Glutamatergic neuron (in vitro differentiated cells): ENCODE measurements around the gene WSCD1. TPM values are rescaled to one million over a fixed set of nuclear protein-coding genes. Genes with fewer than 3 reads are reported as not detected.

Experiments used
- DNase-seq: peaks from one replicate; pipeline ENCODE4 v3.0.0; 2022
- H3K27ac Mint-ChIP-seq: one replicate; pipeline ENCODE4 v1.8.0; 2020; ENCODE audit warnings: mild to moderate bottlenecking, mixed read lengths, inconsistent platforms; ENCODE audit not compliant: unreplicated experiment
- H3K27me3 Mint-ChIP-seq: one replicate; pipeline ENCODE4 v1.8.0; 2020; ENCODE audit warnings: mild to moderate bottlenecking, moderate library complexity, mixed read lengths, inconsistent platforms; ENCODE audit not compliant: unreplicated experiment
- H3K36me3 Mint-ChIP-seq: one replicate; pipeline ENCODE4 v1.8.0; 2020; ENCODE audit warnings: mild to moderate bottlenecking, mixed read lengths, inconsistent platforms; ENCODE audit not compliant: unreplicated experiment
- H3K4me1 Mint-ChIP-seq: one replicate; pipeline ENCODE4 v1.8.0; 2020; ENCODE audit warnings: mild to moderate bottlenecking, low read depth, mixed read lengths, inconsistent platforms; ENCODE audit not compliant: unreplicated experiment
- H3K4me3 Mint-ChIP-seq: one replicate; pipeline ENCODE4 v1.8.0; 2020; ENCODE audit warnings: mild to moderate bottlenecking, mixed read lengths, inconsistent platforms; ENCODE audit not compliant: unreplicated experiment
- H3K9me3 Mint-ChIP-seq: one replicate; pipeline ENCODE4 v1.8.0; 2020; ENCODE audit warnings: mild to moderate bottlenecking, moderate library complexity, mixed read lengths, inconsistent platforms; ENCODE audit not compliant: unreplicated experiment
- total RNA-seq: library from RNA; stranded (reverse); fragmentation: NEBNext Ultra II Directional; extraction: Animal tissue kit (Norgen Biotek cat#: 25700); gene quantifications from one replicate; pipeline ENCODE4 v1.2.1, GENCODE V29; 2021; ENCODE audit not compliant: unreplicated experiment
- TF ChIP-seq, protein P1 (sequence below): fragments of 200-600 bp; sonication (generic); IDR thresholded peaks from one replicate; pipeline ENCODE4 v1.5.0; 2021; ENCODE audit not compliant: partially characterized antibody, unreplicated experiment

The WSCD1 gene
- total RNA-seq, 1 donor from 2014 or later, result 35.6 TPM

DNA sequence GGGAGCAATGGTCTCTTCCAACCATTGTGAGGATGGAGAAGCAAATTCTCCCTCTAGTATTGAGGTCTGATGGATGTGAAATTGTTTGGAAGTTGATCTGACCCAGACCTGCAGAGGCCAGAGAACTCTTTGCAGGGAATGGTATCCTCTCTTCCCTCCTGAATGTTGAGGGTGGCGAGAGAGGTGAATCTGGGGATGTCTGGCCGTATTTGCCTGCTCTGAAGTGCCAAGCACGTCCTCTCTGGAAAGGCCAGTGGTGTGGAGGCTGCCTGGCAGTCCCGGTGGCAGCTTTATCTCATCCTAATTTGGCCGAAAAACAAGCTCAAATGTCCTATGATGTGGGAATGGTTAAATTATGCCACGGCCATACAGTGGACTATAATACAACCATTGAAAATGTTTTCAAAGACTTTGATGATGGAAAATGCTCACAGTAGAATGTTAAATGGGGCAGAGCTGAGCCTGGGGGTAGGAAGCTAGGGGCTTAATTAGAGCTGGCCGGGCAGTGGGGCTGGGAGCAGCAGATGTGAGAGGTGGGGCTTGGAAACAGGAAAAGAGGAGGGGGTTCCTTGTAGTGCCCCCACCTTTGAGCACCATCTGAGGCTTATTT lies 30.8 kb downstream of the WSCD1 start:
- Mint-ChIP-seq H3K27ac (no peak overlapping the region), H3K4me3 (no peak overlapping the region), H3K9me3 (peaks cover 1% of the 10 kb centered on the region), H3K4me1 (peaks cover 10% of the 10 kb centered on the region), H3K27me3 (peaks cover 2% of the 10 kb centered on the region), H3K36me3 (peaks cover 9% of the 10 kb centered on the region)
- no peak for DNase-seq
- TF ChIP-seq, protein P1, sequence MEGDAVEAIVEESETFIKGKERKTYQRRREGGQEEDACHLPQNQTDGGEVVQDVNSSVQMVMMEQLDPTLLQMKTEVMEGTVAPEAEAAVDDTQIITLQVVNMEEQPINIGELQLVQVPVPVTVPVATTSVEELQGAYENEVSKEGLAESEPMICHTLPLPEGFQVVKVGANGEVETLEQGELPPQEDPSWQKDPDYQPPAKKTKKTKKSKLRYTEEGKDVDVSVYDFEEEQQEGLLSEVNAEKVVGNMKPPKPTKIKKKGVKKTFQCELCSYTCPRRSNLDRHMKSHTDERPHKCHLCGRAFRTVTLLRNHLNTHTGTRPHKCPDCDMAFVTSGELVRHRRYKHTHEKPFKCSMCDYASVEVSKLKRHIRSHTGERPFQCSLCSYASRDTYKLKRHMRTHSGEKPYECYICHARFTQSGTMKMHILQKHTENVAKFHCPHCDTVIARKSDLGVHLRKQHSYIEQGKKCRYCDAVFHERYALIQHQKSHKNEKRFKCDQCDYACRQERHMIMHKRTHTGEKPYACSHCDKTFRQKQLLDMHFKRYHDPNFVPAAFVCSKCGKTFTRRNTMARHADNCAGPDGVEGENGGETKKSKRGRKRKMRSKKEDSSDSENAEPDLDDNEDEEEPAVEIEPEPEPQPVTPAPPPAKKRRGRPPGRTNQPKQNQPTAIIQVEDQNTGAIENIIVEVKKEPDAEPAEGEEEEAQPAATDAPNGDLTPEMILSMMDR, result no peak

DNA sequence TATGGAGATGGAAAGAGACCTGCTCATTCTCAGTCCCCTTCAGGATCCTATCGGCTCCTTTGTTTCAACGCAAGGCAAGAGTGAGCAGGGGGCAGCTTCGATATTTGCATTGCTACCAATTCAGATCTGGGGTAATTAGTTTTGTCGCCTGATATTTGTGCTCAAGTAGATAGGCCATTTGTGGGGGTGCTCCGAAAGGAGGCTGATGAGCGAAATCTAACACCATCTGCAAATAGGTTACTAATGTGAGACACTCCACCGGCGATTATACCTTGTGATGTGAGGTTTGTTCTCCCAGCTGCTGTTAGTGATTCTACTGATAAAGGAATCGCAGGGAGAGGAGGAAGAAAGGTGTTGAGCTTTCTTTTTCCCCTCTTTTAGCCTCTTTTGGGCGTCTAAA lies 31.5 kb downstream of the WSCD1 start:
- TF ChIP-seq, protein P1, result no peak
- no peak overlapping the region for H3K27ac Mint-ChIP-seq
- H3K4me1 Mint-ChIP-seq, result peaks cover 10% of the 10 kb centered on the region
- H3K9me3 Mint-ChIP-seq, result peaks cover 3% of the 10 kb centered on the region
- peaks cover 16% of the 10 kb centered on the region for H3K36me3 Mint-ChIP-seq
- no peak for DNase-seq
- H3K27me3 Mint-ChIP-seq, result peaks cover 2% of the 10 kb centered on the region
- H3K4me3 Mint-ChIP-seq, result no peak overlapping the region

DNA sequence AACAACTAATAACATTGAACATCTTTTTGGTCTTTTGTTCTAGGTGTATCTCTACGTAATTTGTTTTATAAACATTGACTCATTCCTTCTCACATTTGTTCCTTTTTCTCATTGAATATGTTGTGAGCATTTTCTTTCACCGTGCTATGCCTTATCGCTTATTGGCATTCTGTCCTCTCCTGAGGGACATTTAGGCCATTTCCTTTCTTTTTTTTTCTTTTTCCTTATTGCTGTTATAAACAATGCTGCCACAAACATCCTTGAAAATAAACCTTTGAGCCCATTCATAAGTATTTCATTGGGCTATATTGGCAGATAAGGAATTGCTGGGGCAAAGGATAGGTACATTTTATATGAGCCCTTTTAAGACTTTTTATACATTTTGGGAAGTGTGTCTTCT lies 32.4 kb downstream of the WSCD1 start:
- Mint-ChIP-seq H3K4me1 (peaks cover 8% of the 10 kb centered on the region), H3K36me3 (peaks cover 16% of the 10 kb centered on the region), H3K27me3 (peaks cover 2% of the 10 kb centered on the region), H3K27ac (no peak overlapping the region), H3K9me3 (peaks cover 3% of the 10 kb centered on the region), H3K4me3 (no peak overlapping the region)
- DNase-seq, result no peak
- TF ChIP-seq, protein P1, result no peak

DNA sequence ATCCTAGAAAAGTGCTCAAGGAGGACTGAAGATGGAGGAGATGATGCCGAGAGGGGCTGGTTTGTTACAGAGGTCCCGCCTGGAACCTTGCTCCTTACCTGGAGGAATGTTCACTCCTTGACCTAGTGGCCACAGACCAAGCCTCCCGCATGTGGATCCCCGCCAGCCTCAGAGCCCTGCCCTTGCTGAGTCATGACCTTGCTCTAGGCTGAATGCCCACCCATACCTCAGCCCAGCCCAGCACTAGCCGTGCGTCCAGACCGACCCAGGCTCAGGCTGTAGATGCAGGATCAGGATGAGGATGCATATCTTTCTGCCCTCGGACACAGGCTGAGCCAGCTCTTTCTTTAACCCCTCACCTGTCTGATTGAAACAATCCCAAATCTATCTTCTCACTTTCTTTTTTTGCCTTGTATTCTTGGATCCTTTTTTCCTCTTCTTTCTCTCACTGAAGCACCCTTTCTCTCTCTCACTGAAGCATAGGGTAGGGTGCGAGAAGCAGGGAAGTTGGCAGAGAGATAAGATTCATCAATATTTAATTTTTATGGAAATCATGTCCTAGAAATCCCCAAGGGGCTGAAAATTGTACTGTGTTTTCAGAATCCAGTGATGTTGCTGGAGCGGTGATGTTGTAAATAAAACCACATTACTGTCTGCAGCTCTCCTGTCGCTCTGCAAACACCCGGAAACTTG lies 34.9 kb downstream of the WSCD1 start:
- no peak overlapping the region for H3K4me3 Mint-ChIP-seq
- peaks cover 2% of the 10 kb centered on the region for H3K27me3 Mint-ChIP-seq
- H3K4me1 Mint-ChIP-seq, result peaks cover 1% of the 10 kb centered on the region
- no peak overlapping the region for H3K27ac Mint-ChIP-seq
- H3K9me3 Mint-ChIP-seq, result peaks cover 3% of the 10 kb centered on the region
- TF ChIP-seq, protein P1, result no peak
- peaks cover 11% of the 10 kb centered on the region for H3K36me3 Mint-ChIP-seq
- no peak for DNase-seq

DNA sequence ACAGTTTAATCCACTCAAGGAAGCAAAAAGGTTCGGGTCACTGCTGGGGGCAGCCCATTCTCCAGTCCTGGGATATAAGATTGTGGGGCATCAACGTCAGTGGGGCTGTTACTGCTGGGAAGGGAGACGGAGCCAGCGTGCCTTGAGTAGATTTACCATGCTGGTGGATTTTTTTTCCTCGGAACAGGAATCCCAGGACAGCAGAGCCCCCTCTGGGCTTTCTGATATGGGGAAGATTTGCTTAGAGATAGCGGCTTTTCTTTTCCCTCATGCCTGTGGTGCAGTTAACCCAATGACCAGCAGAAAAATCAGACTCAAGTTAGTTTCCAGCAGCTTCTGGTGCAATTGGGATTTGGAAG lies 35.4 kb downstream of the WSCD1 start:
- peaks cover 2% of the 10 kb centered on the region for H3K27me3 Mint-ChIP-seq
- peaks cover 9% of the 10 kb centered on the region for H3K36me3 Mint-ChIP-seq
- no peak overlapping the region for H3K4me3 Mint-ChIP-seq
- DNase-seq, result no peak
- H3K27ac Mint-ChIP-seq, result no peak overlapping the region
- TF ChIP-seq, protein P1, result no peak
- H3K4me1 Mint-ChIP-seq, result peaks cover 1% of the 10 kb centered on the region
- H3K9me3 Mint-ChIP-seq, result peaks cover 3% of the 10 kb centered on the region
